HG03378 (cell line): ENCODE measurements around the gene ZNF367.
"Not testable (repeated sequence)": the region's sequence is repeated elsewhere in the genome, so short reads cannot be mapped to it uniquely, and the experiment has no call there.

Experiments
- ATAC-seq: cut with Tn5 transposase; IDR thresholded peaks from one replicate; pipeline ENCODE4 v1.9.1; 2021; ENCODE audit warnings: mild to moderate bottlenecking, moderate library complexity; ENCODE audit not compliant: unreplicated experiment

The ZNF367 gene

GRCh38 chr9:96375507-96375906, 42.7 kb downstream of the ZNF367 start:
- ATAC-seq = not testable (repeated sequence)

GRCh38 chr9:96367943-96368342, 50.2 kb downstream of the ZNF367 start:
- ATAC-seq = no peak

- no peak for ATAC-seq
Observed at GRCh38 chr9:96363175-96363967, 54.8 kb downstream of the ZNF367 start.

GRCh38 chr9:96362119-96362518, 56.1 kb downstream of the ZNF367 start:
- not testable (repeated sequence) for ATAC-seq

- no peak for ATAC-seq
Observed at GRCh38 chr9:96361668-96362067, 56.5 kb downstream of the ZNF367 start.

- no peak for ATAC-seq
Observed at GRCh38 chr9:96360976-96361375, 57.2 kb downstream of the ZNF367 start.

GRCh38 chr9:96360523-96360922, 57.6 kb downstream of the ZNF367 start:
- not testable (repeated sequence) for ATAC-seq

- no peak for ATAC-seq
Observed at GRCh38 chr9:96350866-96351265, 67.3 kb downstream of the ZNF367 start.

- no peak for ATAC-seq
Observed at GRCh38 chr9:96348261-96348660, 69.9 kb downstream of the ZNF367 start.

- no peak for ATAC-seq
Observed at GRCh38 chr9:96345551-96345950, 72.6 kb downstream of the ZNF367 start.

- no peak for ATAC-seq
Observed at GRCh38 chr9:96344458-96345180, 73.6 kb downstream of the ZNF367 start.

GRCh38 chr9:96343515-96344360, 74.4 kb downstream of the ZNF367 start:
- ATAC-seq = no peak

GRCh38 chr9:96342571-96343245, 75.5 kb downstream of the ZNF367 start:
- no peak for ATAC-seq

GRCh38 chr9:96340707-96341106, 77.5 kb downstream of the ZNF367 start:
- ATAC-seq = no peak

- no peak for ATAC-seq
Observed at GRCh38 chr9:96338299-96338698, 79.9 kb downstream of the ZNF367 start.
